ENCODE measurements around the gene FRK.

GRCh38 chr6:116019428-116019827, 41.3 kb downstream of the FRK start:
- TF ChIP-seq CTCF (IDR thresholded peaks at IDR 0.05): no peak
- TF ChIP-seq EZH2 (IDR thresholded peaks at IDR 0.05): no peak

Data from neural progenitor cell (in vitro differentiated cells).